HG02623 (cell line): ENCODE measurements around the gene GPR137B.
"Not testable (repeated sequence)": the region's sequence is repeated elsewhere in the genome, so short reads cannot be mapped to it uniquely, and the experiment has no call there.

Experiments used
- ATAC-seq: cut with Tn5 transposase; IDR thresholded peaks from one replicate; pipeline ENCODE4 v1.9.1; 2021; ENCODE audit warnings: moderate library complexity; ENCODE audit not compliant: unreplicated experiment

Gene GPR137B, protein sequence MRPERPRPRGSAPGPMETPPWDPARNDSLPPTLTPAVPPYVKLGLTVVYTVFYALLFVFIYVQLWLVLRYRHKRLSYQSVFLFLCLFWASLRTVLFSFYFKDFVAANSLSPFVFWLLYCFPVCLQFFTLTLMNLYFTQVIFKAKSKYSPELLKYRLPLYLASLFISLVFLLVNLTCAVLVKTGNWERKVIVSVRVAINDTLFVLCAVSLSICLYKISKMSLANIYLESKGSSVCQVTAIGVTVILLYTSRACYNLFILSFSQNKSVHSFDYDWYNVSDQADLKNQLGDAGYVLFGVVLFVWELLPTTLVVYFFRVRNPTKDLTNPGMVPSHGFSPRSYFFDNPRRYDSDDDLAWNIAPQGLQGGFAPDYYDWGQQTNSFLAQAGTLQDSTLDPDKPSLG

GRCh38 chr1:236142253-236143103 lies at the start of gene GPR137B:
Gene GPR137B (plus strand): TSS chr1:236142539. CDS start chr1:236142623, 84 bp downstream.
- peak; percentile 60 for ATAC-seq

DNA sequence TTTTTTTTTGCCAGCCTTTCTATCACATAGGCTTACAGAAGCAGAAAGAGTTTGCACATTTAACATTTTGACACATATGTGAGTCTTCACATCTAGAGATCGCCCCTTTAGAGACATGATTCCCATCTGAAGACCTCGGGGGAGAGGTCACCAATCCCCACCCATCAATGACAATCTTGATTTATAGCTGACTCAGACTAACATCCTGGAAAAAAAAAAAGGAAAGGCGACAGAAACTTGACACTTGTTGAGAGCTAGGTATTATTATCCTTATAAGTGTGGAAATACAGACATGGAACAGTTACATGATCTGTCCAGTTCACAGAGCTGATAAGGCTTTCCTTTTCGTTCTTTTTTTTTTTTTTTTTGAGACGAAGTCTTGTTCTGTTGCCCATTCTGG lies 49.4 kb upstream of the GPR137B start:
- ATAC-seq: no peak

GRCh38 chr1:236095705-236096520 lies 46.4 kb upstream of the GPR137B start:
- no peak for ATAC-seq

- not testable (repeated sequence) for ATAC-seq
Observed at GRCh38 chr1:236096660-236097482, 45.5 kb upstream of the GPR137B start.

- no peak for ATAC-seq
Observed at GRCh38 chr1:236098267-236098666, 44.1 kb upstream of the GPR137B start.

GRCh38 chr1:236099355-236099974 lies 42.9 kb upstream of the GPR137B start:
- ATAC-seq: no peak

DNA sequence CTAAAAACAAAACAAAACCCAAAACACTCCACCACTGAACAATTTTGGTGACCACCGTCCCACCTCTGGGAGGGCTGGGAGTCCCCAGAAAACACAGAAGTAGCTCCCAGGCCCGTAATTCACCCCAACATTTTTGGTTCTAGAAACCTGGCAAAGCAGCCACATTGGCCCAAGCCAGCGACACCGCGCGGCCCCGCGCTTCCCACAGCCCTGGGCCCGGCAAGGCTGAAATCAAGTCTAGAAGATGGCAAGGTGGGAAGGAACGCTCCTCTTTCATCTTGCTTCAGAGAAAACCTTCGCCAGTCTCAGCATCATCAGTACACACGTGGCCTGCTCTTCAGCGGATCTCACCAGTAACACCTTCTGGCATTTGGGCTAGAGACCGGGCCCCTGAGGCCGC lies 41.5 kb upstream of the GPR137B start:
- no peak for ATAC-seq

GRCh38 chr1:236101233-236102200 lies 40.8 kb upstream of the GPR137B start:
- ATAC-seq: no peak

DNA sequence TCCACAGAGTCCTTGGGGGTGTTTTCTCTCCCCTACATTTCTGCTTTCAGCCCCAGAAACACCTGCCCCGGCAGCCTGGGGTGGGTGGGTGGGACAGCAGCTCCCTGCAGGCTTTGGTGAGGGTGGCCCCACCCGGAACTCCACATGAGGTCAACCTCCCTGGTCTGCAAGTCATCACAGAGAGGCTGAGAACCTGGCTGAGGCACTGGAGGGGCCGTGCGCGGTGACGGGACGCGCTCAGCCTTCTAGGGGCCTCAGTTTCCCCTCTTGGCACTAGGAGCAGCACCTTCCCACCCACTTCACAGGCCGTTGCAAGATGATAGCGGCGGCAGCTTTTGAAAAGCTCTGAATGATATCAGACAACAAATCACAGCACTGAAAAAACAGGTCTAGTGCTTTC lies 39.7 kb upstream of the GPR137B start:
- no peak for ATAC-seq

DNA sequence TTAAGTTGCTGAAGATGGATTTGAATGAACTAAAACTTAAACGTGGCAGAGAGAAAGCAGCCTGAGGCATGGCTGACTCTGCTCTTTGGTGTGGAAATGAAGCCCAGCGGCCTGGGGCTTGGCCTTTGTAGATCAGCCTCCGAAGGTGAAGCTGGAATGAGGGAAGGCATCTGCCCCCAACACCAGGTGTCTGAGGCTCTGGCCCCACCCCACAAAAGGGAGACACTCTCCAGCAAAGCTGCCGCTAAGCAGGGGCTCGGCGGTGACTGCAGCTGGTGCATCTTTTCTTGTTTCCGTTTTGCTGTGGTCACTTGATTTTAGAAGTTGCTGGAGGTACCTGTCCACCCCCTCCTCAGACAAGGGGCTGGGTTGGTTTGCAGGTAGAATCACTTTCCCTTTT lies 39.3 kb upstream of the GPR137B start:
- no peak for ATAC-seq

DNA sequence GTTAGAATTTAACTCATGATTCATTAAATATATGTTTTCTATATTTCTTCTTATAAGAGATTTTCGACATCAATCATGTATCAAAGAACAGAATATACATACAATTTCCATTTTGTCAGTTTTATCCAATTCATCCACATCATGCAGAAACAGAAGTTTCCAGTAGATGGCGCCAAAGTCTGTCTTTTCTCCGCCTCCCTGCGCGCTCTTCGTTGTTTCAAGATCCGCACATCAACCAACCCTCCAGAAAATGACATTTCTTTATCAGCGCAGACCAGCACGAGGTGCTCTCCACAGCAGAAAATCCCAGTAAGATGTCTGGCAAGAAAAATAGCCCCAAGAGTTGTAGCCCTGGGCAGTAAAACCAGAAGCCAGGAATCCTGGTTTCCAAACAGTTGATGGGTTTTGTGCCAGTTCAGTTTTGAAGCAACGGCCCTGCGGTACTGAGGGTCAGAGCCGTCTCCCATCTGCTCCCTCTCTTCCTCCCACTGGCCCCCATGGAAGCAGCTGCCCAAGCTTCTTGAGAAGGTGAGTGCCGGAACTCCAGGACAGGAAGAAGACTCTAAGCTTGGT lies 38.6 kb upstream of the GPR137B start:
- no peak for ATAC-seq

- ATAC-seq: no peak
Observed at GRCh38 chr1:236107121-236107907, 35.0 kb upstream of the GPR137B start.

- no peak for ATAC-seq
Observed at GRCh38 chr1:236108027-236108648, 34.2 kb upstream of the GPR137B start.

DNA sequence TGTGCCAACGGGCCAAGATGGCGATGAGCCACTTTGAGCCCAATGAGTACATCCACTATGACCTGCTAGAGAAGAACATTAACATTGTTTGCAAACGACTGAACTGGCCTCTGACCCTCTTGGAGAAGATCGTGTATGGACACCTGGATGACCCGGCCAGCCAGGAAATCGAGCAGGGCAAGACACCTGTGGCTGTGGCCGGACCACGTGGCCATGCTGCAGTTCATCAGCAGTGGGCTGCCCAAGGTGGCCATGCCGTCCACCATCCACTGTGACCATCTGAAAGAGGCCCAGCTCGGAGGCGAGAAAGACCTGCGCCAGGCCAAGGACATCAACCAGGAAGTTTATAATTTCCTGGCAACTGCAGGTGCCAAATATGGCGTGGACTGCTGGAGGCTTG lies 32.2 kb upstream of the GPR137B start:
- no peak for ATAC-seq

GRCh38 chr1:236111527-236112331 lies 30.6 kb upstream of the GPR137B start:
- no peak for ATAC-seq

- no peak for ATAC-seq
Observed at GRCh38 chr1:236112332-236112627, 30.1 kb upstream of the GPR137B start.
